Spleen (tissue), 11 donors: Measurements from ENCODE around the gene DCBLD1. TPM values are rescaled to one million over a fixed set of nuclear protein-coding genes. Genes with fewer than 3 reads are reported as not detected.

Experiments
- DNase-seq: peaks from one replicate; pipeline ENCODE4 v3.0.0-alpha.2; 2020
- H3K27ac ChIP-seq, 8 donors: fragments of 200-600 bp; sonication (generic) in 7 of 8; 1 replicate in 4 of 8; 2 replicates in 4 of 8; pipeline versions ENCODE4 v1.5.0 to v1.8.0; 2016 to 2021; ENCODE audit warnings: inconsistent platforms in 4 of 8, mild to moderate bottlenecking in 4 of 8, moderate library complexity in 1 of 8
- H3K27me3 ChIP-seq, 7 donors: fragments of 200-600 bp; sonication (generic) in 6 of 7; replicated peaks in 1 of 7; 1 replicate in 4 of 7; 2 replicates in 3 of 7; pipeline versions ENCODE4 v1.5.0 to v1.8.0; 2016 to 2021; ENCODE audit warnings: inconsistent platforms in 3 of 7, mild to moderate bottlenecking in 1 of 7
- H3K36me3 ChIP-seq, 6 donors: fragments of 200-600 bp; sonication (generic) in 5 of 6; 1 replicate in 4 of 6; 2 replicates in 2 of 6; pipeline versions ENCODE4 v1.5.0 to v1.8.0; 2016 to 2021; ENCODE audit warnings: inconsistent platforms in 2 of 6
- H3K4me1 ChIP-seq, 6 donors: fragments of 200-600 bp; sonication (generic) in 5 of 6; 1 replicate in 3 of 6; 2 replicates in 3 of 6; pipeline versions ENCODE4 v1.5.0 to v1.8.0; 2016 to 2021; ENCODE audit warnings: inconsistent platforms in 3 of 6
- H3K4me3 ChIP-seq, 8 donors: fragments of 200-600 bp; sonication (generic) in 7 of 8; 1 replicate in 4 of 8; 2 replicates in 4 of 8; pipeline versions ENCODE4 v1.5.0 to v1.8.0; 2016 to 2021; ENCODE audit warnings: inconsistent platforms in 4 of 8, mild to moderate bottlenecking in 4 of 8, moderate library complexity in 2 of 8
- H3K9me3 ChIP-seq, 8 donors: fragments of 200-600 bp; sonication (generic) in 7 of 8; 1 replicate in 4 of 8; 2 replicates in 4 of 8; pipeline versions ENCODE4 v1.5.0 to v1.8.0; 2016 to 2021; ENCODE audit warnings: inconsistent platforms in 4 of 8
- CTCF ChIP-seq, 11 experiments: fragments of 200-600 bp in 7 of 11; fragments of 450-650 bp in 4 of 11; sonication (generic) in 4 of 11; IDR thresholded peaks in 8 of 11; conservative IDR thresholded peaks in 3 of 11; 1 replicate in 7 of 11; 2 replicates in 4 of 11; pipeline versions ENCODE4 v1.4.0 to v1.8.0; 2016 to 2021; ENCODE audit warnings: antibody characterized with exemption in 11 of 11, inconsistent platforms in 4 of 11, mild to moderate bottlenecking in 1 of 11
- POLR2A ChIP-seq, 3 donors: fragments of 450-650 bp; IDR thresholded peaks; one replicate each; pipeline ENCODE4 v1.5.1; 2017; ENCODE audit warnings: antibody characterized with exemption in 3 of 3, mild to moderate bottlenecking in 1 of 3
- POLR2AphosphoS5 ChIP-seq, 3 donors: sonication (generic); formaldehyde crosslinking; IDR thresholded peaks; one replicate each; pipeline ENCODE4 v1.5.1; 2017; ENCODE audit warnings: antibody characterized with exemption in 3 of 3
- WGBS, 5 donors: extraction: QIAGEN DNeasy Blood & Tissue Kit in 3 of 5; methylation state at CpG; one replicate each; pipeline versions ENCODE4 v1.1.5 to v1.1.7; 2013 to 2018; 5-methylcytosine and 5-hydroxymethylcytosine counted together
- intact Hi-C: fragments of 100-400 bp; cut with DNase I; formaldehyde crosslinking; loops from one replicate; pipeline ENCODE4 v1.15.0; 2023; ENCODE audit warnings: low total_unique reads
- polyA plus RNA-seq, 3 donors: library from polyadenylated mRNA; stranded (reverse); fragments of 200-250 nt; gene quantifications; one replicate each; pipeline ENCODE4 v1.2.1, GENCODE V29; 2013
- total RNA-seq, 7 donors: library from RNA; depleted of rRNA in 3 of 7; stranded (reverse); fragments of >200 nt in 3 of 7; fragmentation: NEBNext Ultra II Directional in 4 of 7; extraction: Animal tissue kit (Norgen Biotek cat#: 25700) in 4 of 7; gene quantifications; one replicate each; pipeline versions ENCODE4 v1.1.0 to v1.2.1, GENCODE V29; 2016 to 2021
- donor health status: healthy with polysubstance abuse.
- donor health status: DM: no; HTN: no; CAD: no; lungs with moderate emphysema.
- donor health status: DM: no; HTN: no; CAD: no.
- donor health status: Bipolar disorder and iron deficiency.
- donor health status: healthy.
- donor health status: DM: no; HTN: no; CAD: no.
- donor health status: DM: yes; HTN: yes; CAD: no.

DCBLD1 gene
- total and polyA plus RNA-seq, 10 donors, result 2.0 to 16.7 (median 7.1) TPM

GRCh38 chr6:117473401-117473800 is 9.1 kb upstream of the DCBLD1 start:
- DNase-seq, result no peak
- H3K4me1 ChIP-seq, result no peaks in the 10 kb centered on the region
- no peak overlapping the region for H3K4me3 ChIP-seq
- H3K36me3 ChIP-seq, result no peaks in the 10 kb centered on the region
- 89 to 100% (median 91%) methylated on average over 1 of the region's 1 CpG for WGBS, 5 donors
- TF ChIP-seq CTCF (IDR thresholded peaks at IDR 0.05 in 8 of 11, conservative IDR thresholded peaks at IDR 0.05 in 3 of 11) (no peak), POLR2AphosphoS5 (IDR thresholded peaks at IDR 0.05) (no peak), POLR2A (IDR thresholded peaks at IDR 0.05) (no peak)
- H3K27ac ChIP-seq, result no peak overlapping the region
- H3K27me3 ChIP-seq, result no peaks in the 10 kb centered on the region
- intact Hi-C loops, result no loop called here
- no peaks in the 10 kb centered on the region for H3K9me3 ChIP-seq

- no peak for TF ChIP-seq POLR2A (IDR thresholded peaks at IDR 0.05)
- peak in 3 of 11 experiments; percentile 12 to 16 (median 12) for TF ChIP-seq CTCF (IDR thresholded peaks at IDR 0.05 in 8 of 11, conservative IDR thresholded peaks at IDR 0.05 in 3 of 11)
- Histone ChIP-seq H3K27ac (no peak overlapping the region), H3K36me3 (no peaks in the 10 kb centered on the region), H3K9me3 (no peaks in the 10 kb centered on the region), H3K4me1 (peaks cover 0 to 17% (median 13%) of the 10 kb centered on the region in 6 donors), H3K27me3 (peaks cover 0 to 21% (median 0%) of the 10 kb centered on the region in 7 donors), H3K4me3 (no peak overlapping the region)
- no peak for DNase-seq
- intact Hi-C loops, result no loop called here
- WGBS, 5 donors, result 71 to 90% (median 85%) methylated on average over 4 of the region's 4 CpGs
Measured at GRCh38 chr6:117477988-117478852, 4.3 kb upstream of the DCBLD1 start.

- intact Hi-C loops, result no loop called here
- no peak for TF ChIP-seq CTCF (IDR thresholded peaks at IDR 0.05 in 8 of 11, conservative IDR thresholded peaks at IDR 0.05 in 3 of 11)
- no peak for TF ChIP-seq POLR2A (IDR thresholded peaks at IDR 0.05)
- no peak for TF ChIP-seq POLR2AphosphoS5 (IDR thresholded peaks at IDR 0.05)
- H3K4me1 ChIP-seq, result peaks cover 0 to 23% (median 19%) of the 10 kb centered on the region in 6 donors
- no peak overlapping the region for H3K27ac ChIP-seq
- no peaks in the 10 kb centered on the region for H3K36me3 ChIP-seq
- 91 to 96% (median 96%) methylated on average over 6 of the region's 6 CpGs for WGBS, 5 donors
- H3K27me3 ChIP-seq, result peaks cover 0 to 27% (median 0%) of the 10 kb centered on the region in 7 donors
- no peak overlapping the region for H3K4me3 ChIP-seq
- H3K9me3 ChIP-seq, result no peaks in the 10 kb centered on the region
- no peak for DNase-seq
Measured at GRCh38 chr6:117478853-117479231, 3.6 kb upstream of the DCBLD1 start.

GRCh38 chr6:117480651-117481050 is 1.8 kb upstream of the DCBLD1 start:
- H3K9me3 ChIP-seq, result no peaks in the 10 kb centered on the region
- no peak for DNase-seq
- TF ChIP-seq POLR2A (IDR thresholded peaks at IDR 0.05) (no peak), POLR2AphosphoS5 (IDR thresholded peaks at IDR 0.05) (no peak), CTCF (IDR thresholded peaks at IDR 0.05 in 8 of 11, conservative IDR thresholded peaks at IDR 0.05 in 3 of 11) (no peak)
- H3K4me1 ChIP-seq, result peaks cover 0 to 35% (median 28%) of the 10 kb centered on the region in 6 donors
- H3K36me3 ChIP-seq, result no peaks in the 10 kb centered on the region
- no peak overlapping the region for H3K4me3 ChIP-seq
- H3K27ac ChIP-seq, result no peak overlapping the region
- H3K27me3 ChIP-seq, result peaks cover 0 to 37% (median 0%) of the 10 kb centered on the region in 7 donors
- intact Hi-C loops, result no loop called here
- 84 to 96% (median 92%) methylated on average over 3 of the region's 3 CpGs for WGBS, 5 donors
